ENCODE results near the gene ELF4. TPM values are rescaled to one million over a fixed set of nuclear protein-coding genes. Genes with fewer than 3 reads are reported as not detected.

Gene ELF4
- total RNA-seq, 1 experiment from 2014 or later, result 0.81 TPM

DNA sequence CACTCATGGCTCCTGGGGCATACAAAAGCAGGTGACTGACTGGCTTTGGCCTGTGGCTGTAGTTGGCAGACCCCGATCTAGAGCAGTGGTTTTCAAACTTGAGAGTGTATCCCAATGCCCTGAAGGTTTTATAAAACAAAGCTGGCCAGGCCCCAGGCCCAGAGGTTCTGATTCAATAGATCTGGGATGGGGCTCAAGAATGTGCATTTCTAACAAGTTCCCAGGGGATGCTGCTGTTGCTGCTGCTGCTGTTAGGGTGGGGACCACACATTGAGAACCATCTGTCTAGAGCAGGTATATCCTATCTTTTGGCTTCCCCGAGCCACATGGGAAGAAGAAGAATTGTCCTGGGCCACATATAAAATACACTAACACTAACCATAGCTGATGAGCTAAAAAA lies 48.0 kb upstream of the ELF4 start:
- Histone ChIP-seq H2BK5ac (ENCODE audit: insufficient read length, low read length) (no peak overlapping the region), H3K14ac (ENCODE audit: insufficient read depth, low read length) (no peak overlapping the region), H4K5ac (ENCODE audit: insufficient read length, low read depth, low read length) (no peak overlapping the region), H2BK15ac (ENCODE audit: low read depth, low read length) (no peak overlapping the region), H2BK12ac (ENCODE audit: insufficient read length, low read depth, low read length) (no peak overlapping the region), H2BK20ac (ENCODE audit: low read depth, low read length, poor library complexity, severe bottlenecking) (no peak overlapping the region), H2AK5ac (ENCODE audit: insufficient read length, low read length) (no peak overlapping the region), H3K79me2 (ENCODE audit: insufficient read depth, low read length) (no peaks in the 10 kb centered on the region), H3K4me1 (ENCODE audit: insufficient read depth, low read length) (no peaks in the 10 kb centered on the region), H3K4ac (ENCODE audit: low read depth, low read length) (no peak overlapping the region), H3T11ph (ENCODE audit: low read length) (no peak overlapping the region), H4K20me1 (ENCODE audit: control insufficient read depth, insufficient read depth, insufficient read length) (no peaks in the 10 kb centered on the region), H3K27me3 (ENCODE audit: insufficient read depth, low read length) (no peaks in the 10 kb centered on the region), H3K23ac (ENCODE audit: insufficient read length, low read depth, low read length) (no peak overlapping the region), H3K56ac (ENCODE audit: insufficient read length, low read depth, low read length) (no peak overlapping the region), H3K4me2 (ENCODE audit: insufficient read depth, insufficient read length, low read length) (no peak overlapping the region), H3K79me1 (ENCODE audit: insufficient read depth, low read depth, low read length, poor library complexity, severe bottlenecking) (no peaks in the 10 kb centered on the region), H3K9me3 (ENCODE audit: control insufficient read depth, low read depth, low read length) (no peaks in the 10 kb centered on the region), H2BK120ac (ENCODE audit: low read depth, low read length, poor library complexity, severe bottlenecking) (no peak overlapping the region), H4K91ac (ENCODE audit: insufficient read length, low read depth, low read length) (no peak overlapping the region), H4K8ac (replicated peaks; ENCODE audit: insufficient read length, low read depth, low read length) (no peak overlapping the region), H2AFZ (ENCODE audit: low read length) (no peak overlapping the region), H3K9ac (ENCODE audit: extremely low read depth, insufficient read length, low read length) (no peak overlapping the region), H3K27ac (ENCODE audit: insufficient read length, low read depth, low read length) (no peak overlapping the region), H3K23me2 (ENCODE audit: insufficient read length, low read depth, low read length, poor library complexity, severe bottlenecking) (no peaks in the 10 kb centered on the region), H3K18ac (ENCODE audit: insufficient read length, low read depth, low read length) (no peak overlapping the region)
- no peaks in the 10 kb centered on the region for H3K4me1 Mint-ChIP-seq
- H3K9me3 Mint-ChIP-seq, result peaks cover 0 to 52% of the 10 kb centered on the region in 2 experiments; a peak in 2 of 5 replicates
- WGBS (ENCODE audit: extremely low coverage, insufficient read length, low lambda C conversion rate), result no CpG with 5 or more reads among the region's 2 CpGs
- no peak overlapping the region for H3K4me3 Mint-ChIP-seq
- H3K36me3 Mint-ChIP-seq (ENCODE audit: insufficient read depth in 1 of 3, low read depth in 3 of 3), result peaks cover 0 to 7% (median 0%) of the 10 kb centered on the region in 3 experiments; a peak in 4 of 7 replicates
- no peaks in the 10 kb centered on the region for H3K27me3 Mint-ChIP-seq (ENCODE audit: low read depth)
- no peak overlapping the region for H3K27ac Mint-ChIP-seq
- no peak for DNase-seq
- TF ChIP-seq CTCF (conservative IDR thresholded peaks at IDR 0.05), result no peak

Data from H9 (cell line).